HepG2 (cell line): ENCODE results near the gene RANBP6. TPM values are rescaled to one million over a fixed set of nuclear protein-coding genes. Genes with fewer than 3 reads are reported as not detected.
A peak's percentile ranks its signal among the peaks of the same experiment; 100 is the strongest.

Experiments used
- HMG20B ChIP-seq: conservative IDR thresholded peaks from 2 replicates; pipeline ENCODE4 v1.6.1; 2016; ENCODE audit warnings: missing genetic modification reagents, missing compliant biosample characterization
- MEF2D ChIP-seq: sonication (generic); formaldehyde crosslinking; IDR thresholded peaks from 2 replicates; pipeline ENCODE4 v1.5.1; 2020; ENCODE audit warnings: mild to moderate bottlenecking, missing genetic modification reagents
- MEIS1 ChIP-seq: sonication (generic); formaldehyde crosslinking; IDR thresholded peaks from 2 replicates; pipeline ENCODE4 v1.9.0; 2021; ENCODE audit warnings: mild to moderate bottlenecking, missing genetic modification reagents, moderate library complexity, borderline replicate concordance
- ZBTB7A ChIP-seq: sonication (generic); formaldehyde crosslinking; IDR thresholded peaks from 2 replicates; pipeline ENCODE4 v1.8.0; 2022; ENCODE audit warnings: mild to moderate bottlenecking, missing genetic modification reagents
- ZNF30 ChIP-seq: sonication (generic); formaldehyde crosslinking; IDR thresholded peaks from 2 replicates; pipeline ENCODE4 v1.5.0; 2020; ENCODE audit warnings: mild to moderate bottlenecking, missing genetic modification reagents
- ZNF557 ChIP-seq: sonication (generic); formaldehyde crosslinking; IDR thresholded peaks from 2 replicates; pipeline ENCODE4 v1.4.0; 2020; ENCODE audit warnings: missing genetic modification reagents
- ZNF674 ChIP-seq: sonication (generic); formaldehyde crosslinking; IDR thresholded peaks from 2 replicates; pipeline ENCODE4 v1.5.0; 2020; ENCODE audit warnings: low read depth, mild to moderate bottlenecking, missing genetic modification reagents
- ZNF761 ChIP-seq: sonication (generic); formaldehyde crosslinking; conservative IDR thresholded peaks from 2 replicates; pipeline ENCODE4 v1.4.0; 2020; ENCODE audit warnings: mild to moderate bottlenecking, missing genetic modification reagents
- polyA plus RNA-seq, 8 experiments: library from polyadenylated mRNA; depleted of rRNA in 3 of 8; stranded (reverse) in 7 of 8; unstranded in 1 of 8; fragments of >200 nt; fragmentation: Illumina TruSeq in 4 of 8; extraction: Trizol in 4 of 8; gene quantifications; 2 replicates each; pipeline versions ENCODE4 v1.2.1 to v1.2.3, GENCODE V29; 2011 to 2016; ENCODE audit warnings: low read depth in 4 of 8, missing spikeins in 1 of 8, mixed read lengths in 1 of 8; ENCODE audit not compliant: insufficient read depth in 1 of 8
- total RNA-seq, 5 experiments: library from RNA; depleted of rRNA; stranded (reverse); fragments of >200 nt; fragmentation: Illumina TruSeq; extraction: Trizol; gene quantifications; 2 replicates each; pipeline ENCODE4 v1.2.3, GENCODE V29; 2016; ENCODE audit warnings: low read depth in 1 of 5
- TF ChIP-seq, protein P1 (sequence below): sonication (generic); formaldehyde crosslinking; IDR thresholded peaks from 2 replicates; pipeline ENCODE4 v1.4.0; 2020; ENCODE audit warnings: missing genetic modification reagents, mild to moderate bottlenecking, borderline replicate concordance
- TF ChIP-seq, protein P2 (sequence below): sonication (generic); formaldehyde crosslinking; IDR thresholded peaks from 2 replicates; pipeline ENCODE4 v1.5.0; 2020; ENCODE audit warnings: mild to moderate bottlenecking, missing genetic modification reagents
- TF ChIP-seq, protein P3 (sequence below): sonication (generic); formaldehyde crosslinking; IDR thresholded peaks from 2 replicates; pipeline ENCODE4 v1.4.0; 2020; ENCODE audit warnings: mild to moderate bottlenecking, missing genetic modification reagents
- TF ChIP-seq, protein P4 (sequence below): IDR thresholded peaks from 2 replicates; pipeline ENCODE4 v1.6.1; 2016

RANBP6 gene
- total and polyA plus RNA-seq, 2 of the 13 experiments (the other 11 are each of a cell fraction or from before 2014, with no cell fraction given): 7.5 to 26.0 TPM

DNA sequence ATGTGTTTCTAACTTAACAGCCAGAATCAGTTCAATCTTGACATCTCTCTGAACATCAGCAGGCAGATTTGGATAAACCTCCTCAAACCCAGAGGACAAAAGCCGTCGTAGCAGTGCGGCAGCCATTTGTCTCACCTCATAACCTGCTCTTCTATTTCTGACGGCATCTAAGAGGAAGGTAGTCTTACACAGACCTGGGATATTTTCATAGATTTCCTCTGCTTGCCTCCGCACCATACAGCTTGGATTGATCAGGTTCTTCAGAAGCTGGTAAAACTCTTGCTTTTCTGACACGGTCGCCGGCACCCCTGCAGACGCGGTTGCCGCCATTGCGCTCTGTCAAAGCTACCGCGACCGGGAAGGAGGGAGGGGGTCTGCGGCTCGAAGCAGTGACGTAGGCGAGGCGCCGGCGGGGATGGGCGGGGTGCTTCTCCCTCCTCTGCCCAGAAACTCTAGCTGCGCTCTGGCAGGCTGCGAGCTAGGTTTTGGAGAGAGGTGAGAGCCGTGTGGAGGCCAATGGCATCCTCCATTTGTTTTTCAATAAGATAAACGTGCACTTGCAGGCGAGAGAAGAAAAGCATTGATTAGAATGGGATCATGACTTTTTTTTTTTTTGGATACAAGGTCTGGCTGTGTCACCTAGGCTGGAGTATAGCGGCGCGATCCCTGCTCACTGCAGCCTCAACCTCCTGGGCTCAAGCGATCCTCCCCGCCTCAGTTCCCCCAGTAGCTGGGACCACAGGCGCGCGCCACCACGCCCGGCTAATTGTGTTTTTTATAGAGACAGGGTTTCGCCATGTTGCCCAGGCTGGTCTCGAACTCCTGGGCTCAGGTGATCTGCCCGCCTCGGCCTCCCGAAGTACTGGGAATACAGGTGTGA, at the start of gene RANBP6 (continued):
- TF ChIP-seq MEF2D (CRISPR knock-in tag): peak; percentile 70; the same call in 1 of the 2 replicates
- TF ChIP-seq ZNF557: 0 out of 2 replicates have a peak, but pooled peaks have one; percentile 60
- TF ChIP-seq, protein P1, sequence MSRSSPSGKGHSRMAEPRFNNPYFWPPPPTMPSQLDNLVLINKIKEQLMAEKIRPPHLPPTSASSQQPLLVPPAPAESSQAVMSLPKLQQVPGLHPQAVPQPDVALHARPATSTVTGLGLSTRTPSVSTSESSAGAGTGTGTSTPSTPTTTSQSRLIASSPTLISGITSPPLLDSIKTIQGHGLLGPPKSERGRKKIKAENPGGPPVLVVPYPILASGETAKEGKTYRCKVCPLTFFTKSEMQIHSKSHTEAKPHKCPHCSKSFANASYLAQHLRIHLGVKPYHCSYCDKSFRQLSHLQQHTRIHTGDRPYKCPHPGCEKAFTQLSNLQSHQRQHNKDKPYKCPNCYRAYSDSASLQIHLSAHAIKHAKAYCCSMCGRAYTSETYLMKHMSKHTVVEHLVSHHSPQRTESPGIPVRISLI: peak; percentile 54; the same call in 1 of the 2 replicates
- TF ChIP-seq MEIS1 (CRISPR knock-in tag): no peak
- TF ChIP-seq, protein P2, sequence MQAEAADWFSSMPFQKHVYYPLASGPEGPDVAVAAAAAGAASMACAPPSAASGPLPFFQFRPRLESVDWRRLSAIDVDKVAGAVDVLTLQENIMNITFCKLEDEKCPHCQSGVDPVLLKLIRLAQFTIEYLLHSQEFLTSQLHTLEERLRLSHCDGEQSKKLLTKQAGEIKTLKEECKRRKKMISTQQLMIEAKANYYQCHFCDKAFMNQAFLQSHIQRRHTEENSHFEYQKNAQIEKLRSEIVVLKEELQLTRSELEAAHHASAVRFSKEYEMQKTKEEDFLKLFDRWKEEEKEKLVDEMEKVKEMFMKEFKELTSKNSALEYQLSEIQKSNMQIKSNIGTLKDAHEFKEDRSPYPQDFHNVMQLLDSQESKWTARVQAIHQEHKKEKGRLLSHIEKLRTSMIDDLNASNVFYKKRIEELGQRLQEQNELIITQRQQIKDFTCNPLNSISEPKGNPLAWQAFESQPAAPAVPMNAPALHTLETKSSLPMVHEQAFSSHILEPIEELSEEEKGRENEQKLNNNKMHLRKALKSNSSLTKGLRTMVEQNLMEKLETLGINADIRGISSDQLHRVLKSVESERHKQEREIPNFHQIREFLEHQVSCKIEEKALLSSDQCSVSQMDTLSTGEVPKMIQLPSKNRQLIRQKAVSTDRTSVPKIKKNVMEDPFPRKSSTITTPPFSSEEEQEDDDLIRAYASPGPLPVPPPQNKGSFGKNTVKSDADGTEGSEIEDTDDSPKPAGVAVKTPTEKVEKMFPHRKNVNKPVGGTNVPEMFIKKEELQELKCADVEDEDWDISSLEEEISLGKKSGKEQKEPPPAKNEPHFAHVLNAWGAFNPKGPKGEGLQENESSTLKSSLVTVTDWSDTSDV (CRISPR knock-in tag): 0 out of 2 replicates have a peak, but pooled peaks have one; percentile 12
- TF ChIP-seq HMG20B (CRISPR knock-in tag): peak; percentile 48; the same call in 1 of the 2 replicates
- TF ChIP-seq, protein P3, sequence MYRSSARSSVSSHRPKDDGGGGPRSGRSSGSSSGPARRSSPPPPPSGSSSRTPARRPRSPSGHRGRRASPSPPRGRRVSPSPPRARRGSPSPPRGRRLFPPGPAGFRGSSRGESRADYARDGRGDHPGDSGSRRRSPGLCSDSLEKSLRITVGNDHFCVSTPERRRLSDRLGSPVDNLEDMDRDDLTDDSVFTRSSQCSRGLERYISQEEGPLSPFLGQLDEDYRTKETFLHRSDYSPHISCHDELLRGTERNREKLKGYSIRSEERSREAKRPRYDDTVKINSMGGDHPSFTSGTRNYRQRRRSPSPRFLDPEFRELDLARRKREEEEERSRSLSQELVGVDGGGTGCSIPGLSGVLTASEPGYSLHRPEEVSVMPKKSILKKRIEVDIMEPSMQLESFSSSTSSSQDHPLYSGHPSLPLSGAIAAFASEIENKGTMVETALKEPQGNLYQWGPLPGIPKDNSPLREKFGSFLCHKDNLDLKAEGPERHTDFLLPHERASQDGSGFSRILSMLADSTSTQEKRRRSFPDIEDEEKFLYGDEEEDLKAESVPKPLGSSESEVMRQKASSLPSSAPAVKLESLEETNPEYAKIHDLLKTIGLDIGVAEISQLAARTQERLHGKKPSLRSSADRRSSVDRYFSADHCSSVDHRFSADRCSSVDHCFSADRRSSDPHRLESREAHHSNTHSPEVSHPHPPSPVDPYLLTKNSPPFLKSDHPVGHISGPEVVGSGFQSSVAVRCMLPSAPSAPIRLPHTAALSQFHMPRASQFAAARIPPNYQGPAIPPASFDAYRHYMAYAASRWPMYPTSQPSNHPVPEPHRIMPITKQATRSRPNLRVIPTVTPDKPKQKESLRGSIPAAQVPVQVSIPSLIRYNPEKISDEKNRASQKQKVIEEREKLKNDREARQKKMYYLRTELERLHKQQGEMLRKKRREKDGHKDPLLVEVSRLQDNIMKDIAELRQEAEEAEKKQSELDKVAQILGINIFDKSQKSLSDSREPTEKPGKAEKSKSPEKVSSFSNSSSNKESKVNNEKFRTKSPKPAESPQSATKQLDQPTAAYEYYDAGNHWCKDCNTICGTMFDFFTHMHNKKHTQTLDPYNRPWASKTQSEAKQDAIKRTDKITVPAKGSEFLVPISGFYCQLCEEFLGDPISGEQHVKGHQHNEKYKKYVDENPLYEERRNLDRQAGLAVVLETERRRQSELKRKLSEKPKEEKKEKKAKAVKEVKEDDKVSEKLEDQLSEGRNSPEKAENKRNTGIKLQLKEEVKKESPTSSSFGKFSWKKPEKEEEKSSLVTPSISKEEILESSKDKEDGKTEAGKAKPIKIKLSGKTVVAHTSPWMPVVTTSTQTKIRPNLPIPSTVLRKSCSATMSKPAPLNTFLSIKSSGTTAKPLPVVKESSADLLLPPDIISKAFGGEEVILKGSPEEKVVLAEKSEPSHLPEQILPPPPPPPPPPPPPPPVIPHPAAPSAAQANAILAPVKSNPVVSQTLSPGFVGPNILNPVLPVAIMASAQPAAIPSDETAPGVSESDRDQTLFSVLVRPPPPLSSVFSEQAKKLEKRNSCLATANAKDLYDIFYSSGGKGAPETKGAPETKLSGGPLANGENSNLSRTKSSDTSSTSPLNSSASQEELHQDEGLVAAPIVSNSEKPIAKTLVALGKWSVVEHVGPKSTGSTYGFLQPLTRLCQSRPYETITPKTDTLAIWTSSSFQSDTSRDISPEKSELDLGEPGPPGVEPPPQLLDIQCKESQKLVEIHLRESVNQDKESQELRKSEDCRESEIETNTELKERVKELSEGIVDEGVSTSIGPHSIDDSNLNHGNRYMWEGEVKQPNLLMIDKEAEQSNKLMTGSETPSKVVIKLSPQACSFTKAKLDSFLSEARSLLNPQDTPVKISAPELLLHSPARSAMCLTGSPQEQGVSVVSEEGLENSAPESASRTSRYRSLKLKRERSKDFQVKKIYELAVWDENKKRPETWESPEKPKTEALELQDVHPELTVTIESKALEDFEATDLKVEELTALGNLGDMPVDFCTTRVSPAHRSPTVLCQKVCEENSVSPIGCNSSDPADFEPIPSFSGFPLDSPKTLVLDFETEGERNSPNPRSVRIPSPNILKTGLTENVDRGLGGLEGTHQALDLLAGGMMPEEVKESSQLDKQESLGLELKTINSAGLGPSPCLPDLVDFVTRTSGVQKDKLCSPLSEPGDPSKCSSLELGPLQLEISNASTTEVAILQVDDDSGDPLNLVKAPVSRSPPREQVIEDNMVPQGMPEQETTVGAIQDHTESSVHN (CRISPR knock-in tag): no peak
- TF ChIP-seq ZNF30: no peak
- TF ChIP-seq ZBTB7A (CRISPR knock-in tag): peak; percentile 24; the same call in 1 of the 2 replicates
- TF ChIP-seq, protein P4, sequence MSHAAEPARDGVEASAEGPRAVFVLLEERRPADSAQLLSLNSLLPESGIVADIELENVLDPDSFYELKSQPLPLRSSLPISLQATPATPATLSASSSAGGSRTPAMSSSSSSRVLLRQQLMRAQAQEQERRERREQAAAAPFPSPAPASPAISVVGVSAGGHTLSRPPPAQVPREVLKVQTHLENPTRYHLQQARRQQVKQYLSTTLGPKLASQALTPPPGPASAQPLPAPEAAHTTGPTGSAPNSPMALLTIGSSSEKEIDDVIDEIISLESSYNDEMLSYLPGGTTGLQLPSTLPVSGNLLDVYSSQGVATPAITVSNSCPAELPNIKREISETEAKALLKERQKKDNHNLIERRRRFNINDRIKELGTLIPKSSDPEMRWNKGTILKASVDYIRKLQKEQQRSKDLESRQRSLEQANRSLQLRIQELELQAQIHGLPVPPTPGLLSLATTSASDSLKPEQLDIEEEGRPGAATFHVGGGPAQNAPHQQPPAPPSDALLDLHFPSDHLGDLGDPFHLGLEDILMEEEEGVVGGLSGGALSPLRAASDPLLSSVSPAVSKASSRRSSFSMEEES (CRISPR knock-in tag): 0 out of 2 replicates have a peak, but pooled peaks have one; percentile 26
- TF ChIP-seq ZNF761 (CRISPR knock-in tag): no peak
- no peak for TF ChIP-seq ZNF674
